COR-L47 (cell line): ENCODE measurements around the gene FOXC1.

Experiments
- DNase-seq: peaks from one replicate; lab custom pipeline; 2025; lab: John Stamatoyannopoulos, UW

The FOXC1 gene

GRCh38 chr6:1623769-1624057, 14.0 kb downstream of the FOXC1 start:
- DNase-seq, result no peak

- no peak for DNase-seq
Observed at GRCh38 chr6:1624058-1624850, 14.5 kb downstream of the FOXC1 start.

- DNase-seq, result no peak
Observed at GRCh38 chr6:1624851-1625781, 15.4 kb downstream of the FOXC1 start.

- DNase-seq, result no peak
Observed at GRCh38 chr6:1625794-1626435, 16.2 kb downstream of the FOXC1 start.

- DNase-seq, result no peak
Observed at GRCh38 chr6:1626481-1626880, 16.8 kb downstream of the FOXC1 start.

- DNase-seq, result no peak
Observed at GRCh38 chr6:1627827-1628560, 18.3 kb downstream of the FOXC1 start.

- DNase-seq, result no peak
Observed at GRCh38 chr6:1629316-1629715, 19.6 kb downstream of the FOXC1 start.

- no peak for DNase-seq
Observed at GRCh38 chr6:1630212-1630770, 20.6 kb downstream of the FOXC1 start.

- no peak for DNase-seq
Observed at GRCh38 chr6:1630771-1631217, 21.1 kb downstream of the FOXC1 start.

- DNase-seq, result no peak
Observed at GRCh38 chr6:1631251-1631650, 21.5 kb downstream of the FOXC1 start.

- DNase-seq, result no peak
Observed at GRCh38 chr6:1633366-1634021, 23.8 kb downstream of the FOXC1 start.

GRCh38 chr6:1634081-1634480, 24.4 kb downstream of the FOXC1 start:
- no peak for DNase-seq

- DNase-seq, result no peak
Observed at GRCh38 chr6:1635305-1636010, 25.7 kb downstream of the FOXC1 start.

GRCh38 chr6:1636272-1636825, 26.6 kb downstream of the FOXC1 start:
- no peak for DNase-seq

- DNase-seq, result no peak
Observed at GRCh38 chr6:1636971-1637871, 27.5 kb downstream of the FOXC1 start.

- no peak for DNase-seq
Observed at GRCh38 chr6:1639430-1639829, 29.7 kb downstream of the FOXC1 start.

GRCh38 chr6:1640476-1640875, 30.8 kb downstream of the FOXC1 start:
- DNase-seq, result no peak

GRCh38 chr6:1641343-1641885, 31.7 kb downstream of the FOXC1 start:
- DNase-seq, result no peak

GRCh38 chr6:1643111-1643510, 33.4 kb downstream of the FOXC1 start:
- no peak for DNase-seq
